Right lobe of liver (tissue), 4 donors: Measurements from ENCODE around the gene BCAP31.
A peak's percentile ranks its signal among the peaks of the same experiment; 100 is the strongest.

Experiments
- CTCF ChIP-seq, 4 donors: fragments of 200-600 bp in 3 of 4; fragments of 450-650 bp in 1 of 4; IDR thresholded peaks; one replicate each; pipeline versions ENCODE4 v1.5.1 to v1.8.0; 2016 to 2022; ENCODE audit warnings: antibody characterized with exemption in 4 of 4, mild to moderate bottlenecking in 2 of 4
- POLR2A ChIP-seq: fragments of 450-650 bp; IDR thresholded peaks from one replicate; pipeline ENCODE4 v1.6.1; 2017; ENCODE audit warnings: antibody characterized with exemption, mild to moderate bottlenecking
- donor health status: DM: no; HTN: no; CAD: no.
- donor health status: DM: no; HTN: no; CAD: no.
- donor health status: DM: no; HTN: yes; CAD: no.

DNA sequence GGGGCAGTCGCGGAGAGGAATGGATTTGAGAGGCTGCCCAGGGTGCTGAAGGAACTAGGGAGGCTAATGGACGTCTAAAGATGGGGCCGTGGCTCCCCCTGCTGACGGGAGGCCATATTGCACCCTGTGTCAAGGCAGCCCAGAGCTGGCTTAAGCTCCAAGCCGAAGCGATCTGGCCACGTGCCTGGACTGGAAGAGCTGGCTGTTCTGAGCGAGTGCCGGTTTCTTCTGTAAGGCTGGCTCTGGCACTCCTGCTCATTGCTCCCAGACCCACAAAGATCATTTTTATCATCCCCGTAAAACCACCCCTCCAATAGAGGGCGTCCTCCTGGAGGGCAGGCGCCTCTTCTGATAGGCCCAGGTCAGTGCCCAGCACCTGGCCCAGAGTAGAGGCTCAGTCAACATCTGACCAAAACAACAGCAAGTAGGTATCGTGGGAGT, 56.2 kb downstream of the BCAP31 start:
- TF ChIP-seq CTCF (IDR thresholded peaks at IDR 0.05) (peak; percentile 73 to 83 (median 77)), POLR2A (no peak)
